Liver (tissue), 9 donors: ENCODE results near the gene SMC6. TPM values are rescaled to one million over a fixed set of nuclear protein-coding genes. Genes with fewer than 3 reads are reported as not detected.

Experiments
- DNase-seq: peaks from one replicate; pipeline ENCODE4 v3.0.0-alpha.2; 2017; ENCODE audit warnings: low spot score
- H3K27ac ChIP-seq, 2 donors: one replicate each; pipeline ENCODE4 v1.7.0; 2013; ENCODE audit warnings: inconsistent platforms in 2 of 2, low read length in 2 of 2, control low read depth in 1 of 2, low read depth in 1 of 2, mild to moderate bottlenecking in 1 of 2
- H3K27me3 ChIP-seq, 4 donors: one replicate each; pipeline versions ENCODE4 v1.6.1 to v1.7.0; 2013; ENCODE audit warnings: low read length in 3 of 4, inconsistent platforms in 1 of 4, mild to moderate bottlenecking in 1 of 4, moderate library complexity in 1 of 4; ENCODE audit not compliant: control insufficient read depth in 4 of 4, insufficient read depth in 4 of 4
- H3K36me3 ChIP-seq, 4 donors: one replicate each; pipeline versions ENCODE4 v1.6.1 to v1.7.0; 2013; ENCODE audit warnings: low read length in 3 of 4, mild to moderate bottlenecking in 3 of 4, low read depth in 1 of 4, moderate library complexity in 1 of 4; ENCODE audit not compliant: control insufficient read depth in 4 of 4, insufficient read depth in 3 of 4
- H3K4me1 ChIP-seq, 4 donors: one replicate each; pipeline versions ENCODE4 v1.6.1 to v1.7.0; 2013; ENCODE audit warnings: low read length in 3 of 4, mild to moderate bottlenecking in 3 of 4, moderate library complexity in 1 of 4; ENCODE audit not compliant: control insufficient read depth in 4 of 4, insufficient read depth in 4 of 4
- H3K4me3 ChIP-seq, 3 donors: one replicate each; pipeline versions ENCODE4 v1.6.1 to v1.7.0; 2013; ENCODE audit warnings: low read length in 3 of 3, control low read depth in 1 of 3, low read depth in 1 of 3, mild to moderate bottlenecking in 1 of 3
- H3K9ac ChIP-seq, 2 donors: one replicate each; pipeline ENCODE4 v1.7.0; 2013; ENCODE audit warnings: low read length in 2 of 2, mild to moderate bottlenecking in 2 of 2, moderate library complexity in 2 of 2, control low read depth in 1 of 2, low read depth in 1 of 2
- H3K9me3 ChIP-seq, 4 donors: one replicate each; pipeline versions ENCODE4 v1.6.1 to v1.7.0; 2013; ENCODE audit warnings: low read length in 3 of 4; ENCODE audit not compliant: control insufficient read depth in 4 of 4
- EGR1 ChIP-seq, 2 donors: IDR thresholded peaks; 2 replicates each; pipeline ENCODE4 v1.6.1; 2016 to 2018; ENCODE audit warnings: antibody characterized with exemption in 2 of 2, low read depth in 2 of 2
- FOXA1 ChIP-seq: IDR thresholded peaks from 2 replicates; pipeline ENCODE4 v1.6.1; 2016; ENCODE audit warnings: antibody characterized with exemption
- FOXA2 ChIP-seq: IDR thresholded peaks from 2 replicates; pipeline ENCODE4 v1.6.1; 2016; ENCODE audit warnings: antibody characterized with exemption
- GABPA ChIP-seq, 2 donors: IDR thresholded peaks in 1 of 2; conservative IDR thresholded peaks in 1 of 2; 2 replicates each; pipeline ENCODE4 v1.6.1; 2016; ENCODE audit warnings: antibody characterized with exemption in 2 of 2, mild to moderate bottlenecking in 1 of 2, moderate library complexity in 1 of 2
- HNF4A ChIP-seq, 2 donors: conservative IDR thresholded peaks; 2 replicates each; pipeline ENCODE4 v1.6.1; 2016; ENCODE audit warnings: antibody characterized with exemption in 2 of 2, mild to moderate bottlenecking in 2 of 2
- JUND ChIP-seq, 2 donors: IDR thresholded peaks; 2 replicates each; pipeline ENCODE4 v1.6.1; 2016; ENCODE audit warnings: antibody characterized with exemption in 2 of 2
- MAX ChIP-seq: IDR thresholded peaks from 2 replicates; pipeline ENCODE4 v1.6.1; 2016; ENCODE audit warnings: antibody characterized with exemption
- NR2F2 ChIP-seq: IDR thresholded peaks from 2 replicates; pipeline ENCODE4 v1.6.1; 2016; ENCODE audit warnings: antibody characterized with exemption
- RAD21 ChIP-seq, 2 donors: IDR thresholded peaks; 2 replicates each; pipeline ENCODE4 v1.6.1; 2016; ENCODE audit warnings: antibody characterized with exemption in 2 of 2, mild to moderate bottlenecking in 2 of 2
- RXRA ChIP-seq, 2 donors: IDR thresholded peaks; 2 replicates each; pipeline ENCODE4 v1.6.1; 2017 to 2018; ENCODE audit warnings: antibody characterized with exemption in 2 of 2, mild to moderate bottlenecking in 1 of 2
- TAF1 ChIP-seq: conservative IDR thresholded peaks from 2 replicates; pipeline ENCODE4 v1.6.1; 2016; ENCODE audit warnings: antibody characterized with exemption, mild to moderate bottlenecking
- YY1 ChIP-seq: IDR thresholded peaks from 2 replicates; pipeline ENCODE4 v1.6.1; 2016; ENCODE audit warnings: antibody characterized with exemption, mild to moderate bottlenecking
- ZBTB33 ChIP-seq: IDR thresholded peaks from 2 replicates; pipeline ENCODE4 v1.6.1; 2016; ENCODE audit warnings: antibody characterized with exemption
- WGBS: extraction: QIAGEN DNeasy Blood & Tissue Kit; methylation state at CpG from one replicate; pipeline ENCODE4 v1.1.7; 2013; 5-methylcytosine and 5-hydroxymethylcytosine counted together
- polyA plus RNA-seq, 2 donors: library from polyadenylated mRNA; stranded (reverse) in 1 of 2; unstranded in 1 of 2; fragments of 200-250 nt in 1 of 2; fragments of >200 nt in 1 of 2; fragmentation: Nextera tagmentation in 1 of 2; extraction: Ambion mirVana in 1 of 2; gene quantifications; one replicate each; pipeline versions ENCODE4 v1.2.1 to v1.2.3, GENCODE V29; 2013 to 2015
- total RNA-seq, 2 donors: library from RNA; depleted of rRNA; stranded (reverse); fragments of >200 nt; gene quantifications; one replicate each; pipeline ENCODE4 v1.2.3, GENCODE V29; 2014
- TF ChIP-seq, protein P1 (sequence below): fragments of 150-350 bp; IDR thresholded peaks from 2 replicates; pipeline ENCODE4 v1.5.1; 2017; ENCODE audit warnings: improper control_type of control experiment, low read depth, low read length; ENCODE audit not compliant: missing input control
- TF ChIP-seq, protein P2 (sequence below): IDR thresholded peaks from 2 replicates; pipeline ENCODE4 v1.6.1; 2016; ENCODE audit warnings: antibody characterized with exemption
- donor health status: healthy.
- donor health status: healthy.
- donor health status: healthy.
- donor health status: healthy.
- donor health status: healthy.

Gene SMC6
- total and polyA plus RNA-seq, 4 donors = 2.6 to 22.3 (median 11.0) TPM

- no peak for TF ChIP-seq GABPA (IDR thresholded peaks at IDR 0.05 in 1 of 2, conservative IDR thresholded peaks at IDR 0.05 in 1 of 2)
- no peak for TF ChIP-seq FOXA1
- no peak for TF ChIP-seq MAX
Measured at GRCh38 chr2:17689010-17689409, 64.6 kb downstream of the SMC6 start (continued).

DNA sequence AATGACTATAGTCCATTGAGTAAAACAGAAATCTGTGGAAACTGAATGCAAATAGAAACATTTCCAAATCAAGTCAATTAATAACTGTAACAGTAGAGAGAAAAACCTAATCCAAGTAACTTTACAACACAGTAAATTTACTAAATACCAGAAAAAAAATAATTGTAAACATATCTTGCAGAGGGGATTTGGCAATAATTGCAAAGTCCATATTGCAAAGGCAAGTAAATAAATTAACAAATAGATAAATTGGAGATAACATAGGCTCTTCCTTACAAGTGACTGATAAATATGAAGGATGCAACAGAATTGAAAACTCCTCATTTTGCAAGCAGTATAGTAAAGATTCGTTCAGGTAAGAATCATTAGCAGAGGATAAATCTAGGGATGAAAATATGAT lies 65.0 kb downstream of the SMC6 start:
- H3K27me3 ChIP-seq = no peaks in the 10 kb centered on the region
- no peak for DNase-seq
- H3K9ac ChIP-seq = no peak overlapping the region
- H3K36me3 ChIP-seq = peaks cover 3 to 14% (median 6%) of the 10 kb centered on the region in 4 donors
- H3K4me3 ChIP-seq = no peak overlapping the region
- peaks cover 0 to 4% (median 1%) of the 10 kb centered on the region in 4 donors for H3K4me1 ChIP-seq
- H3K9me3 ChIP-seq = no peaks in the 10 kb centered on the region
- no peak for TF ChIP-seq FOXA2
- peak; percentile 62 to 64 for TF ChIP-seq HNF4A (conservative IDR thresholded peaks at IDR 0.05)
- TF ChIP-seq RXRA (IDR thresholded peaks at IDR 0.05) = peak in 1 of 2 donors; percentile 6
- no peak overlapping the region for H3K27ac ChIP-seq
- 49% methylated on average over 1 of the region's 1 CpG for WGBS

DNA sequence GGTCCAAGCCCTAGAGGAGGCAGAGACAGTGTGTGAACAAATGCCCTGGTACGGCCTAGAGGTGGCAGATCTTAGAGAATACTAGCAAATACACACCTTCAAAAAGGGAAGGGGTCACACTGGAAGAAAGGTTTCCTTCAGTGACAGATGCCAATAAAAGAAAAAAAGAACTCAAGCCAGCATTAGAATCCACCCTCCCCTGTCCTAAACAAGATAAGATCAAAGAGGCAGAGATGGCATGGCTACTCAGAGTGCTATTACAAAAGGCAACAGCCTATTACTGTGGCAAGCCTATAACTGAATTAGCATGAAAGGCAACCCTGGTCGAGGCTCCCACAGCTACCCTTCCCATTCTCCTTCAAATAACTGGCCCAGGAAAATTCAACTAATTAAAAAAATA lies 69.6 kb downstream of the SMC6 start:
- peaks cover 0 to 20% (median 10%) of the 10 kb centered on the region in 4 donors for H3K36me3 ChIP-seq
- no peak for TF ChIP-seq FOXA1
- TF ChIP-seq YY1 = no peak
- no peak for TF ChIP-seq EGR1 (IDR thresholded peaks at IDR 0.05; ENCODE audit: low read depth in 2 of 2)
- TF ChIP-seq, protein P1, sequence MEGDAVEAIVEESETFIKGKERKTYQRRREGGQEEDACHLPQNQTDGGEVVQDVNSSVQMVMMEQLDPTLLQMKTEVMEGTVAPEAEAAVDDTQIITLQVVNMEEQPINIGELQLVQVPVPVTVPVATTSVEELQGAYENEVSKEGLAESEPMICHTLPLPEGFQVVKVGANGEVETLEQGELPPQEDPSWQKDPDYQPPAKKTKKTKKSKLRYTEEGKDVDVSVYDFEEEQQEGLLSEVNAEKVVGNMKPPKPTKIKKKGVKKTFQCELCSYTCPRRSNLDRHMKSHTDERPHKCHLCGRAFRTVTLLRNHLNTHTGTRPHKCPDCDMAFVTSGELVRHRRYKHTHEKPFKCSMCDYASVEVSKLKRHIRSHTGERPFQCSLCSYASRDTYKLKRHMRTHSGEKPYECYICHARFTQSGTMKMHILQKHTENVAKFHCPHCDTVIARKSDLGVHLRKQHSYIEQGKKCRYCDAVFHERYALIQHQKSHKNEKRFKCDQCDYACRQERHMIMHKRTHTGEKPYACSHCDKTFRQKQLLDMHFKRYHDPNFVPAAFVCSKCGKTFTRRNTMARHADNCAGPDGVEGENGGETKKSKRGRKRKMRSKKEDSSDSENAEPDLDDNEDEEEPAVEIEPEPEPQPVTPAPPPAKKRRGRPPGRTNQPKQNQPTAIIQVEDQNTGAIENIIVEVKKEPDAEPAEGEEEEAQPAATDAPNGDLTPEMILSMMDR = no peak
- no peak for TF ChIP-seq RAD21 (IDR thresholded peaks at IDR 0.05)
- no peak for TF ChIP-seq RXRA (IDR thresholded peaks at IDR 0.05)
- no peak for TF ChIP-seq ZBTB33
- TF ChIP-seq MAX = no peak
- no peak for TF ChIP-seq NR2F2
- TF ChIP-seq, protein P2, sequence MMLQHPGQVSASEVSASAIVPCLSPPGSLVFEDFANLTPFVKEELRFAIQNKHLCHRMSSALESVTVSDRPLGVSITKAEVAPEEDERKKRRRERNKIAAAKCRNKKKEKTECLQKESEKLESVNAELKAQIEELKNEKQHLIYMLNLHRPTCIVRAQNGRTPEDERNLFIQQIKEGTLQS = no peak
- TF ChIP-seq GABPA (IDR thresholded peaks at IDR 0.05 in 1 of 2, conservative IDR thresholded peaks at IDR 0.05 in 1 of 2) = no peak
- TF ChIP-seq TAF1 = no peak
- TF ChIP-seq JUND (IDR thresholded peaks at IDR 0.05) = no peak
- 95% methylated on average over 2 of the region's 2 CpGs for WGBS
- H3K27ac ChIP-seq = no peak overlapping the region
- H3K4me1 ChIP-seq = peaks cover 0 to 4% (median 1%) of the 10 kb centered on the region in 4 donors
- H3K4me3 ChIP-seq = no peak overlapping the region
- no peaks in the 10 kb centered on the region for H3K9me3 ChIP-seq
- no peaks in the 10 kb centered on the region for H3K27me3 ChIP-seq
- DNase-seq = no peak
- no peak overlapping the region for H3K9ac ChIP-seq
